OCI-LY7 (cell line): ENCODE measurements around the gene MAP3K7CL.

ENCODE experiments used
- CTCF ChIP-seq: fragments of 200-600 bp; sonication (generic); conservative IDR thresholded peaks from 2 replicates; pipeline ENCODE4 v1.5.1; 2014; ENCODE audit warnings: mild to moderate bottlenecking, antibody characterized with exemption, low read length, moderate library complexity, mixed read lengths
- EZH2phosphoT487 ChIP-seq: fragments of 200-600 bp; sonication (generic); IDR thresholded peaks from 2 replicates; pipeline ENCODE4 v1.6.1; 2018; ENCODE audit warnings: low read depth, borderline replicate concordance, mild to moderate bottlenecking, mixed run types, antibody characterized with exemption, low read length, moderate library complexity, mixed read lengths

- TF ChIP-seq CTCF, result no peak
- no peak for TF ChIP-seq EZH2phosphoT487
Measured at GRCh38 chr21:29213513-29214385, 83.3 kb downstream of the MAP3K7CL start.
